MM.1S (cell line): ENCODE results near the gene RELL1.

Source experiments
- DNase-seq: peaks from one replicate; pipeline ENCODE4 v3.0.0-alpha.2; 2015
- H2AFZ ChIP-seq: fragments of 300-600 bp; sonication (generic); 2 replicates; pipeline ENCODE4 v1.6.0; 2016; ENCODE audit warnings: antibody characterized with exemption, low read length
- H3F3A ChIP-seq: fragments of 300-600 bp; sonication (generic); 2 replicates; pipeline ENCODE4 v1.6.1; 2016; ENCODE audit warnings: mild to moderate bottlenecking, antibody characterized with exemption, low read length, moderate library complexity, mixed read lengths; ENCODE audit not compliant: insufficient read depth
- H3K27ac ChIP-seq: fragments of 300-600 bp; sonication (generic); 2 replicates; pipeline ENCODE4 v1.5.1; 2016; ENCODE audit warnings: mild to moderate bottlenecking, low read length
- H3K27me3 ChIP-seq: fragments of 300-600 bp; sonication (generic); replicated peaks from 2 replicates; pipeline ENCODE4 v1.6.0; 2016; ENCODE audit warnings: low read length; ENCODE audit not compliant: insufficient read depth
- H3K36me3 ChIP-seq: fragments of 300-600 bp; sonication (generic); replicated peaks from 2 replicates; pipeline ENCODE4 v1.6.1; 2016; ENCODE audit warnings: mild to moderate bottlenecking, low read length, mixed read lengths; ENCODE audit not compliant: insufficient read depth
- H3K4me1 ChIP-seq: fragments of 300-600 bp; sonication (generic); 2 replicates; pipeline ENCODE4 v1.6.1; 2016; ENCODE audit warnings: low read length, mixed read lengths
- H3K4me2 ChIP-seq: fragments of 300-600 bp; sonication (generic); 2 replicates; pipeline ENCODE4 v1.6.0; 2016; ENCODE audit warnings: low read depth, low read length
- H3K4me3 ChIP-seq: fragments of 300-600 bp; sonication (generic); 2 replicates; pipeline ENCODE4 v1.5.1; 2016; ENCODE audit warnings: low read length, mixed read lengths
- H3K79me2 ChIP-seq: fragments of 300-600 bp; sonication (generic); 2 replicates; pipeline ENCODE4 v1.6.1; 2016; ENCODE audit warnings: mixed run types, low read length, mixed read lengths
- H3K9ac ChIP-seq: fragments of 300-600 bp; sonication (generic); 2 replicates; pipeline ENCODE4 v1.6.1; 2016; ENCODE audit warnings: low read length, mixed read lengths
- H3K9me2 ChIP-seq: fragments of 300-600 bp; sonication (generic); replicated peaks from 2 replicates; pipeline ENCODE4 v1.6.1; 2016; ENCODE audit warnings: mild to moderate bottlenecking, low read length, mixed read lengths; ENCODE audit not compliant: insufficient read depth
- H3K9me3 ChIP-seq: fragments of 300-600 bp; sonication (generic); replicated peaks from 2 replicates; pipeline ENCODE4 v1.6.1; 2016; ENCODE audit warnings: mild to moderate bottlenecking, low read length, mixed read lengths; ENCODE audit not compliant: insufficient read depth
- H4K20me1 ChIP-seq: fragments of 300-600 bp; sonication (generic); 2 replicates; pipeline ENCODE4 v1.6.1; 2016; ENCODE audit warnings: mild to moderate bottlenecking, low read length, moderate library complexity, mixed read lengths; ENCODE audit not compliant: insufficient read depth
- EZH2 ChIP-seq: fragments of 300-600 bp; sonication (generic); optimal IDR thresholded peaks from 2 replicates; pipeline ENCODE3; 2017; ENCODE audit warnings: low read depth, mild to moderate bottlenecking, antibody characterized with exemption, low read length, mixed read lengths
- EZH2phosphoT487 ChIP-seq: fragments of 300-600 bp; sonication (generic); IDR thresholded peaks from 2 replicates; pipeline ENCODE4 v1.6.1; 2018; ENCODE audit warnings: antibody characterized with exemption, low read length
- TF ChIP-seq, protein P1 (sequence below): fragments of 300-600 bp; sonication (generic); IDR thresholded peaks from 2 replicates; pipeline ENCODE4 v1.5.1; 2016; ENCODE audit warnings: antibody characterized with exemption, low read length, mixed read lengths

RELL1 gene

DNA sequence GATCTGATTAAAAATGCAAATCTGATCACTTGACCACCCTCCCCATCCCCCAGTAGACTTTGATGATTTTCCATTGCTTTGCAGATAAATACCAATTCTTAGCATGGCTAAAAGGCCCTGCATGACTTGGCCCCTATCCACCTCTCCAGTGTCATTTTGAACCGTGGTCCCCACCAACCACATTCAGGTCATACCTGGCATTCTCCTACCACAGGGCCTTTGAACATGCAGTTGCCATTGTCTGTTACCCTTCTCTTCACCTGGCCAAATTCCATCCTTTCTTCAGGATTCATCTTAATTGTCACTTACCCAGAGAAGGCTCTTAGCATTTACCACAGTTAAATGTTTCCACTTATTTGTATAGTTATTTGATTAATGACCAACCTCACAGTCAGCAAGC is 36.9 kb upstream of the RELL1 start:
- DNase-seq, result no peak
- H3K36me3 ChIP-seq, result no peaks in the 10 kb centered on the region
- H3K9ac ChIP-seq, result no peak overlapping the region
- no peak overlapping the region for H3K4me3 ChIP-seq
- no peaks in the 10 kb centered on the region for H4K20me1 ChIP-seq
- no peak overlapping the region for H3K27ac ChIP-seq
- no peak overlapping the region for H2AFZ ChIP-seq
- no peak overlapping the region for H3K4me2 ChIP-seq
- H3K27me3 ChIP-seq, result no peaks in the 10 kb centered on the region
- no peak for TF ChIP-seq EZH2phosphoT487
- TF ChIP-seq EZH2, result no peak
- TF ChIP-seq, protein P1, sequence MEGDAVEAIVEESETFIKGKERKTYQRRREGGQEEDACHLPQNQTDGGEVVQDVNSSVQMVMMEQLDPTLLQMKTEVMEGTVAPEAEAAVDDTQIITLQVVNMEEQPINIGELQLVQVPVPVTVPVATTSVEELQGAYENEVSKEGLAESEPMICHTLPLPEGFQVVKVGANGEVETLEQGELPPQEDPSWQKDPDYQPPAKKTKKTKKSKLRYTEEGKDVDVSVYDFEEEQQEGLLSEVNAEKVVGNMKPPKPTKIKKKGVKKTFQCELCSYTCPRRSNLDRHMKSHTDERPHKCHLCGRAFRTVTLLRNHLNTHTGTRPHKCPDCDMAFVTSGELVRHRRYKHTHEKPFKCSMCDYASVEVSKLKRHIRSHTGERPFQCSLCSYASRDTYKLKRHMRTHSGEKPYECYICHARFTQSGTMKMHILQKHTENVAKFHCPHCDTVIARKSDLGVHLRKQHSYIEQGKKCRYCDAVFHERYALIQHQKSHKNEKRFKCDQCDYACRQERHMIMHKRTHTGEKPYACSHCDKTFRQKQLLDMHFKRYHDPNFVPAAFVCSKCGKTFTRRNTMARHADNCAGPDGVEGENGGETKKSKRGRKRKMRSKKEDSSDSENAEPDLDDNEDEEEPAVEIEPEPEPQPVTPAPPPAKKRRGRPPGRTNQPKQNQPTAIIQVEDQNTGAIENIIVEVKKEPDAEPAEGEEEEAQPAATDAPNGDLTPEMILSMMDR, result no peak
- no peaks in the 10 kb centered on the region for H3K9me3 ChIP-seq
- H3F3A ChIP-seq, result no peaks in the 10 kb centered on the region
- no peaks in the 10 kb centered on the region for H3K79me2 ChIP-seq
- no peaks in the 10 kb centered on the region for H3K4me1 ChIP-seq
- no peaks in the 10 kb centered on the region for H3K9me2 ChIP-seq

DNA sequence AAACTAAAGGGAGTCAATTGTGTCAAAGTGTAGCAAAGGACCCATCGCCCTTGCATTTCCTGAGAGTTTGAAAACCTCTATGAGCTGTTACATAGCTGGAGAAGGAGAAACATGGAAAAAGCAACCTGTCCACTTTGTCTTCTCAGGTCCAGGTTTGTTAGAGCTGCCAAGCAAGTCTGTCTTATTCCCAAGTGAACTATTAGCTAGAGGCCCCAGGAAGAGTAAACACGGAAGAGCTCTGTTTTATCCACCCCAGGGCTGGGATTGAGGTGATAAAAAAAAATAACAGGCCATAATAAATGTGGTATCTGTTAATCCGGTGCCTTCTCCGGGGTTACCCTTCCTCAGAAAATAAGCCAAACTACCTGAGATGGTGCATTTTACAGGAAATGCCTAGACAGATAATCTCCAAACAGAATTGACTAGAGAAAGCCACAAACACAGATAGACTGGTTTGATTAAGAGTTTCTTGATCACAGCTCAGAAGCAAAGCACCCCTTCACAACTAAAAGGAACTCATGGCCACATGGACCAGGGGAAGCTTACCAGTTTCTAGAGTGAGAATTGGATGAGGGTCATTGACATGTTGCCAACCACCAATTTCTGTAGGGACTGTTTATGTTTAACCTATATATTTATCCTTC is 35.9 kb upstream of the RELL1 start:
- H3K9me3 ChIP-seq, result no peaks in the 10 kb centered on the region
- no peaks in the 10 kb centered on the region for H3K4me1 ChIP-seq
- no peak overlapping the region for H3K27ac ChIP-seq
- no peaks in the 10 kb centered on the region for H3K79me2 ChIP-seq
- DNase-seq, result no peak
- H3F3A ChIP-seq, result no peaks in the 10 kb centered on the region
- no peaks in the 10 kb centered on the region for H4K20me1 ChIP-seq
- TF ChIP-seq EZH2 (no peak), EZH2phosphoT487 (no peak)
- TF ChIP-seq, protein P1, result no peak
- H3K36me3 ChIP-seq, result no peaks in the 10 kb centered on the region
- no peak overlapping the region for H3K9ac ChIP-seq
- no peak overlapping the region for H3K4me3 ChIP-seq
- no peak overlapping the region for H3K4me2 ChIP-seq
- no peak overlapping the region for H2AFZ ChIP-seq
- H3K27me3 ChIP-seq, result no peaks in the 10 kb centered on the region
- no peaks in the 10 kb centered on the region for H3K9me2 ChIP-seq

DNA sequence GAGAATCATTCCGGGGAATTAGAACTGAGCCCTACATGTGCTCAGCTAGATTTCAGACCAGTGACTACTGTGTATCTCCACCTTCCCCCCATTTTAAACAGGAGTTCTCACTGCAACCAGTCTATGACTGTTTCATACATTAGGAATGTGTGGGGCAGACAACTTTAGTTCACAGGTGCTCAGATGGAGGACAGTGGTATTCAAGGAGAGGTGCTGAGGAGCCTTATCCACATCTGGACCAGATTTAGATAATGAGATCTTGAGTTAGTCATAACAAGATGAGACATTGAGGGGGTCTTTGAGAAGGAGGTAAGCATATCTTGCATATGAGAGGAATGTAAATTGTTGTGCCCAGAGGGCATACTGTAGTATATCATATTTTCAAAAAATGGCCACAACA is 32.8 kb upstream of the RELL1 start:
- Histone ChIP-seq H3K4me3 (no peak overlapping the region), H3K4me2 (no peak overlapping the region), H4K20me1 (no peaks in the 10 kb centered on the region), H3K9me2 (no peaks in the 10 kb centered on the region), H3F3A (no peaks in the 10 kb centered on the region), H3K36me3 (no peaks in the 10 kb centered on the region), H2AFZ (no peak overlapping the region), H3K9me3 (no peaks in the 10 kb centered on the region), H3K79me2 (no peaks in the 10 kb centered on the region), H3K27ac (no peak overlapping the region), H3K9ac (no peak overlapping the region), H3K4me1 (no peaks in the 10 kb centered on the region), H3K27me3 (no peaks in the 10 kb centered on the region)
- TF ChIP-seq EZH2phosphoT487 (no peak), EZH2 (no peak)
- TF ChIP-seq, protein P1, result no peak
- no peak for DNase-seq
